ENCODE results near the gene KARS1.
"Not testable (repeated sequence)": the region's sequence is repeated elsewhere in the genome, so short reads cannot be mapped to it uniquely, and the experiment has no call there.

KARS1 gene

DNA sequence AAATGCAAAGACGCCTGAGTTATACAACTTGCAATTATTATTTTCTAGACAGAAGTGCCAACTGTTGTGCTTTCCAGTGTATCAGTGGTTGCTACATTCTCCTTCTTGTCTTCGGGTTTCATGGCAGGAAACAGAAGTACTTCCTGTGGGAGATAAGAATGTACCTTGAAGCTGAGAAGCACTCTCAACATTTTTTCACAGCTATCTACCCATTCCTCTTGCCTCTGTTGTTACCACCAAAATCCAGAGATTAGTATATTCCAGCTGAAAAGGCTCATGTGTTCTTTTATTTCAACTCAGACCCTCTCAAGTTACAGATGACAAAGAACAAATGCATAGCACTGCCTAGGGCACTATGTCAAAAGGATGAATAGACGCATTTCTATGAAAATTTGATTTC lies 19.6 kb downstream of the KARS1 start:
- DNase-seq (ENCODE audit: low read depth, low spot score) = no peak
- H3K27ac ChIP-seq = no peak overlapping the region

DNA sequence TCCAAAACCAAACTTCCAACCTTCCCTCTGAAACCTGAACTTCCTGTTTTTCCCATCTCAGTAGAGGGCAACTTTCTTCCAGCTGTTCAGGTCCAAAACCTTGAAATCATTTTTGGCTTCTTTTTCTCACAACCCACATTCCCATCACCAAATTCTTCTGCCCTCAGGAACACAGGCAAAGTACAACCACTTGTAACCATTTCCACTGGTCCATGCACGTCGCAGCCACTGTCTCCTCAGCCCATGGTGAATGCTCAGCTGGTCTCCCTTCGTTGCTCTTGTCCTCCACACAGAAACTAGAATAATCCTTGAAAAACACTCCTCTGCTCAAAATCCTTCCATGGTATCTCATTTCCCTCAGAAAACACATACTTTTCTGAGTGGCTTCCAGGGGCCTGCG lies 20.7 kb downstream of the KARS1 start:
- no peak overlapping the region for H3K27ac ChIP-seq
- no peak for DNase-seq (ENCODE audit: low read depth, low spot score)

DNA sequence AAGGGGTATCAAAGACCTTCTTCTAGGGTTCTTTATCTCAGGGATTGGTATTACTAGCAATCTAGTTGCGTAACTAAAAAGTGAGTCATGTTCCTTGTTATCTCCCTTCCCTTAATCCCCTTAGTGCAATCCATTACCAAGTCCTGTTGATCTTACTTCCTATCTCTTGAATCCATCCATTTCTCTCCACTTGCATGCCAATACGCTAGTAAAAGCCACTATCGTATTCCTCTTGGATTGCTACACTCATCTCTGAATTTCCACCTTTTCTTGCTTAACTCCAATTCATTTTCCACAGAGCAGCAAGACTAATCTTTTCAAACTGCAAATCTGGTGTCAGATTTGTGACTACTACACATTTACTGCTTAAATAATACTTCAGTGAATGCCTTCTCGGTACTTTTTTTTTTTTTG lies 22.5 kb downstream of the KARS1 start:
- no peak overlapping the region for H3K27ac ChIP-seq
- DNase-seq (ENCODE audit: low read depth, low spot score) = no peak

DNA sequence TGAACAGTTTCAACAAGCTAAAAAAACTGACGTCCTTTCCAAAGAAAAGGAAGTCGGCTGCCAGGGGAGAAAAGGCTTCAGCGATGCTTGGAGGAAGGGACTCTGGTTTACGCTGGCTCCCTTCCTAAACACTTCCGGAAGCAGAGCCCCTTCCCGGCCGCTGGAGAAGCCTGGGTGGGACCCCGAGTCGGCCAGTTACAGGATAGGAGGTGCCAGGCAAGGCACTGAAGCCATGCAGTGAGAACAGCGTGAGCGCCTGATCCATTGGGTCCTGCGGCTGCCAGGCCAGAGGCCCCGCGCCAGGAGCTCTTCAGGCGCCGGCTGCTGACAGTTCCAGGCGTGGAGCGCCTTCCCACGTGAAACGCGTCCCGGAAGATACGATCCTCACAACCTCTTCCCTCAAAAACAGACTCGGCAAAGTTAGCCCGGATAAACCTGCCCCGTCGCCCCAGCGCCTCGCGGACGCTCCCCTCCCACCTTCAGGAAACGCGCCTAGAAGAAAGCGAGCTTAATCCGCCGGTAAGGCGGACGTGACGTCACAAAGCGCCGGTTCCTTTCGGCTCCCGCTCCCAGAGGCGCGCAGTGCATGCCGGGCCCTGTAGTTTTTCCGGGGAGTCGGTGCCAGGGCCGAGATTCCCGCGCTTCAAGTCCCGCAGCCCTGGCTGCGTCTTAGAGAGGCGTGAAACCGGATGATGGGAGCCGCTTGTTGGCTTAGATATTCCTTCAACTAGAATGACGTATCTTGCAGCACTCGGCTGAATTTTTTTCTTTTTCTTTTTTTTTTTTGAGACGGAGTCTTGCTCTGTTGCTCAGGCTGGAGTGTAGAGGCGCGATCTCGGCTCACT lies 24.5 kb downstream of the KARS1 start, which contains the start of gene ADAT1:
TSS of gene ADAT1 (minus strand) at position 521 of the 845 bp plus-strand sequence. CDS start 2,482 bp downstream, outside the sequence.
- H3K27ac ChIP-seq = peak within 1 kb of the TSS; percentile 83
- peak; percentile 92 for DNase-seq (ENCODE audit: low read depth, low spot score)

DNA sequence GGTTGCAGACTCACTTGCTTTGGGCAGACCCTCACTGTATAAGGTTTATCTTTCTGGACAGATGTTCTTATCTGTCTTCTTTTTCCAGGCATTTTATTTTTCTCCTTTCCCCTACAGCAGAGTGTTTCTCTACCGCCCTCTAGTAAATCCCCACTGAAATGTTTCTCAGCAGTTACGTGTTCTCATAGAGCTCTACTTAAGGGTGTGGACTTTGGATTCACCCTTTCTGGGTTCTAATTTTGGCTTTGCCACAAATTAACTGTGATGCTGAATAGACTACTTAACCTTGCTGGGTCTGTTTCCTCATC lies 26.3 kb downstream of the KARS1 start:
- H3K27ac ChIP-seq = no peak overlapping the region
- DNase-seq (ENCODE audit: low read depth, low spot score) = no peak

DNA sequence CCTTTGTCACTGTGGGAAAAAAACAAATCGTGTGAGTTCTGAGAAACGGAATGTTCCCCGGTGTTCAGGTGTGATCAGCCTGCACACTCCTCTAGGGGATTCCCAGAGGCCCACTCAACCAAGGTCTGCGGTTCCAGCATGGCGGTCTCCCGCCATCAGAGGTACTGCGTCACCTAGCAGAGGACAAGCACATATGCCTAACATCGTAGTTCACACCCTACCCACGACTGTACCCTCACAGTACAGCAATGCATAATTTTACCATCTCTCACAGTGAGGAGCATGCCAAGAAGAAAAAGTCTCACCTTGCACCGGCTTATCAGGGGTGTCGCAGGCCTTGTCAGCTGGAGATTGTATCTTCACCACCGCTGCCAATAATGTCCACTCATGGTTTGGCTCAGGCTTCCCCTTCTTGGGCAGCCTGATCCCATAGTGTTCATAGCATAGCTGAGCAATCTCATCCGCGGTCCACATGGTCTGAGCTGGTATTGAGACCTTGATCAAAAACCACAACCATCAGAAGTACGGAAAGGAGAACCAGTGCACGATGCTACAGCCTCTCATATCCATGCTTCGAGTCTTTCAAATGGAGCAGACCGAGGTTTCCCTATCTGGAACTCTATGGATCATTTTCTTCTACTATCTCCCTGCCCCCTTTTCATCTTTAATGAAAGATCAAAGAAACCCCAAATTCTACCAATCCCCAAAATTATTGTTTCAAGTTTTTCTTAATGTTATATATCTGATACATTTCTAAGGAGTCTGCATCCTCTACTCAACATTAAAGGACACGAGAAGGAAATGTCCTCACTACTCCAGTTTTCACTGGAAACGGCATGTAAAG lies 26.9 kb downstream of the KARS1 start:
- DNase-seq (ENCODE audit: low read depth, low spot score) = no peak
- H3K27ac ChIP-seq = no peak overlapping the region

DNA sequence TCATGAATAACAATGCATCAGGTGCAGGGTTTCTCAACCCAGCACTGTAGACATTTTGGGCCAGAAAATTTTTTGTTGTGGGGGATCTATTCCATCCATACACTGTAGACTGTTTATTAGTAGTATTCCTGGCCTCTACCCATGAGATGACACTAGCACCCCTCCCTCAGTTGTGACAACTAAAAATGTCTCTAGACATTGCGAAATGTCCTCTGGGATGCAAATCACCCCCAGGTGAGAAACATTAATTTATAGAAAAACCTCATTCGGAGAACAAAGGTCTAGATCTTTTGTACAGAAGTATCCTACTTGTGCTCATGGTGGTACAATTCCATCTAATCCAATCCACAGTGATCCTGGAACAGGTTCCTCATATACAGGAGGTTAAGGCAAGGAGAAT lies 28.7 kb downstream of the KARS1 start:
- DNase-seq (ENCODE audit: low read depth, low spot score) = no peak
- no peak overlapping the region for H3K27ac ChIP-seq

DNA sequence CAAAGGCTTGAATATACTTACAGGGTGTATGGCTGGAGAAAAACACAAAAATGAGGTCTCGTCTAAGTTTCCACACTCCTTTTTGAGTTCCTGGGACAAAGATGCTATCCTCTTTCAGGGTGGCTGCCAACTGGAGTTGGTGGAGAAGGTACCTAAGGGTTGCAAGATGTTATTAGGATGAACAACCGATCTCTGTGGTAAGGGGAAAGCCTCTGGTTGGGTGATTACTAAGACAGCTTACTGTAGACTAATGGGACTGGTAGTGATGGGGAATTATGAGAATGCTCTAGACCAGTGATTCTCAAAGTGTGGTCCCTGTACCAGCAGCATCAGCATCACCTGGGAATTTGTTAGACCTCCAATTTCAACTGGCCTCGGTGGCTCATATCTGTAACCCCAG lies 30.3 kb downstream of the KARS1 start:
- DNase-seq (ENCODE audit: low read depth, low spot score) = no peak
- no peak overlapping the region for H3K27ac ChIP-seq

DNA sequence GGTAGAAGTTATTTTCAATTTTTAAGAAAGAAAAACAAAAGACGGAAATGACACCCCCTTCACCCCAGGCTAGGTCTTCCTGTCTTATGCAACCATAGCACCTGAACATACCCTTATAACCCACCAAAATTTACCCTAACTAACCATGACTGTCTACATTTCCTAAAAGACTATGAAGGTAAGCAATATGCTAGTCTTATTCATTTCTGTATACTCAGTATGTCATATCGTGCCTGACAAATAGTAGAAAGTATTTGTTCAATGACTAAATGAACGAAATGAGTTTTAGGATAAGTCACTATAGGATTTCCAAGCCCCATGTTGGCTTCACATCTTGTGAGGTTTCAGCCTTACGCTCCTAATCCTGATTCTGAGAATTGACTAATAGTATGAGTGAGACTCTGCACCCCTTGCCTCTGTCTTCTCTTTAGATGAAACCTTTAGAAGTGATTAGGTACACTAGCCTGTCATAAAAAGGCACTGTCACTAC lies 30.9 kb downstream of the KARS1 start:
- no peak for DNase-seq (ENCODE audit: low read depth, low spot score)
- H3K27ac ChIP-seq = no peak overlapping the region

DNA sequence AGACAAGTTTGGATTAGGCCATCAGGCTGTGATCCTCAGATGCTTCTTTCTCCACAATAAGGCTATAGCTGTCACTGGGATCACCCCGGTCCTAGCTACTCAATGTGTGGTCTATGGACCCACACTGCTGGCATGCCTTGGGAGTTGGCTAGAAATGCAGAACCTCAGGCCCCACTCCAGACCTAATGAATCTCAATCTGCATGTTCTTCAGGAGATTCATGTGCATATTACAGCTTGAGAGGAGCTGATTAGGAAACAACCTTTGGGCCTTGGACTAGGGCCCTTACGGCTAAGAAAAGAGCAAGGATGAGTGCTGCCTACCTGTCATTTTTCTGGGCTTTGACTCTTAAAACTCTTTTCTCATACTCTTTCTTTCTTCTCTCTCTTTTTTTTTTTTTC lies 31.8 kb downstream of the KARS1 start:
- no peak overlapping the region for H3K27ac ChIP-seq
- DNase-seq (ENCODE audit: low read depth, low spot score) = no peak

DNA sequence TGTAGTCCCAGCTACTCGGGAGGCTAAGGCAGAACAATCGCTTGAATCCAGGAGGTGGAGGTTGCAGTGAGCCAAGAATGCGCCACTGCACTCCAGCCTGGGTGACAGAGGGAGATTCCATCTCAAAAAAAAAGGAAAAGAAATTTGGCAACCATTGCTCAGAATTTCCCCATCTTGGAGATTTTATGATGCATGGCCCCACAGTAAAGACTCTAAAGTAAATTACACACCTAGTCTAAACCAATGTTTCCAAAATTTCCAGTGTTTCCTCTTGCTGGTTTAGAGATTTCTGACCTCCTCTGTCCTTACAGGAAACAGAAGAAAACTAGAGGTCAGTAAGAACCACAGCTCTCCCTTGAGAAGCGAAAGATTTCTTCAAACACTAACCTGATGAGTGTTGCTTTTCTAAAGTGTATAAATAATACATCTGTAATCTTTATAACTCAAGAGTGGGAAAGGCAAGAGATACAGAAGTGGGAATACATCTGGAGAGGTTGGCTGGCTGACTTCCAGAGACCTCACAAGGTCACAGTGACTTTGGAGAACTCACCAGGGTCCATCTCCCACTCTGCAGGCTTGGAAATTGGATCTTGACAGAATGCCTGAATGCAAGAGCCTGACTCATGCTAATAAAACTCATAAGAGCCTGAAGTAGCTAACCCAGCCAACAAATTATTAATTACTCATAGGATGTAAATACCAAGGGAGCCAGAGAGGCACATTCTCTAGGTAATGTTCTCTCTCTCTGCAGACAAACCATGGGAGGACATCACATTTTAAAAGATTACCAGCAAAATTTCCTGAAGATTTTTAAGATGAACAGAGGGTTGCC lies 33.2 kb downstream of the KARS1 start:
- H3K27ac ChIP-seq = no peak overlapping the region
- no peak for DNase-seq (ENCODE audit: low read depth, low spot score)

DNA sequence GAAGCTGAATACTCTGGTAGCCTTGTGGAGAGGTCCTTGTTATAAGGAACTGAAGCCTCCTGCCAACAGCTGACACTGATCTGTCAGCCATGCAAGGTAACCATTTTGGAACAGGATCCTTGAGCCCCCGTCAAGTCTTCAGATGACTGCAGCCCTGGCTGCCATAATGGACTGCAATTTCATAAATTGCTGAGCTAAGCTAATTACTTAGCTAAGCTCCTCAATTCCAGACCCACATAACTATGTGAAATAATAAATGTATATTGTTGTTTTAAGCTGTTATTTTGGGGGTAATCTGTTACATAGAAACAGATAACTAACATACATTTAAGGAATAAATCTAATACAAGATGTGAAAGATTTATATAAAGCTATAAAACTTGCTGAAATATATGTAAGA lies 41.0 kb downstream of the KARS1 start:
- H3K27ac ChIP-seq = no peak overlapping the region
- no peak for DNase-seq (ENCODE audit: low read depth, low spot score)

DNA sequence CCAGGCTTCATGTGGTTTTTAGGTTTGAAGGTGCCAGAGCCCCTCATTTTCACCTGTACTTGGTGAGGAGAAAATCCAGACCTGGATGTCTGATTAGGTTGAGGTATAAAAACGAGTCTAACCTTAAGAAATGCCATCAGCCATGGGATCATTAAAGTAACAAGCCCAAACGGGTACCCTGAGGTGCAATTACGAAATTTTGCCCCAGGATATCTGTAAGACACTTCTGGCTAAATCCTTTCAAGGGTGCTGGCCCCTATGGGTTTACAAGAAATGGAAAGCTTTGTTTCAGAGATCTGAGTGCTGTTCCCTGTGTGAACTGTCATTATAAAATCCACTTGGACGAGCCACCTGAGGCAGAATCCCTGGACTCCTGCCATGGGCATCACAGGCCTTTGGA lies 44.2 kb downstream of the KARS1 start:
- H3K27ac ChIP-seq = no peak overlapping the region
- no peak for DNase-seq (ENCODE audit: low read depth, low spot score)

DNA sequence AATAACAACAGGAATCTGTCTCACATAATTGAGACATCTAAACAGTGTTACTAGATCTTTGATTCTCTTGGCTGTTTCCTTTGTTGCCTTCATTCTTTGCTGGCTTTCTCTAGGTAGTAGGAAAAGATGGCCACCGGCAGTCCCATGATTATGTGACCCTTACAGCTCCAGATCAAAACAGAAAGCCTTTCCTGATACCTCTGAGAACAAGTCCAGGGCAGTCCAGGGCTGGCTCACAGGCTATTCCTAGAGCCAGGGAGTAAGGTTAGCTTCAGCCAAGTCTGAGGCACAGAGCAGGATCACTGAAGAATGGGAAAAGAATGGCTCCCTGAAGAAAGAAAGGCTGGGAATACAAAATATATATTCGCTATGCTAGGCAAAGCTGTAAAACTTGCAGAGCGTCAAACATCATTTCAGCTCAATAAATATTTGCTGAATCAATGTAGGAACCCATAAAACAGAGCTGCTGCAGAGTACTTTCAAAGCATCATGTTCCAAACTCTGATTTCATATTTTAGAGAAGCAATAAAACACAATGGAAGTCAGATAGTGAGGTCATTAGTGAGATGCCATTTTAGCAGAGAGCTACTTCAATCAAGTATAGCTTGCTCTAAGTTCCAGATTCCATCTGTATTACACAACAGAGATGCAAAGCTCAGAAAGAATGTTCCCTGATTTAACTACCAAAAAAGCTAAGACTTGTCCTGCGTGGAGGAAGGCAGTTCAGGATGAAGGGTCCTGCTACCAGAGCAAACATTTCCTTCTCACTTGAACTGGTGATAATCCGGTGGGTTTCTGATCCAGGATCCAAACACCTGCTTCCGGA lies 47.8 kb downstream of the KARS1 start:
- no peak for DNase-seq (ENCODE audit: low read depth, low spot score)
- no peak overlapping the region for H3K27ac ChIP-seq

DNA sequence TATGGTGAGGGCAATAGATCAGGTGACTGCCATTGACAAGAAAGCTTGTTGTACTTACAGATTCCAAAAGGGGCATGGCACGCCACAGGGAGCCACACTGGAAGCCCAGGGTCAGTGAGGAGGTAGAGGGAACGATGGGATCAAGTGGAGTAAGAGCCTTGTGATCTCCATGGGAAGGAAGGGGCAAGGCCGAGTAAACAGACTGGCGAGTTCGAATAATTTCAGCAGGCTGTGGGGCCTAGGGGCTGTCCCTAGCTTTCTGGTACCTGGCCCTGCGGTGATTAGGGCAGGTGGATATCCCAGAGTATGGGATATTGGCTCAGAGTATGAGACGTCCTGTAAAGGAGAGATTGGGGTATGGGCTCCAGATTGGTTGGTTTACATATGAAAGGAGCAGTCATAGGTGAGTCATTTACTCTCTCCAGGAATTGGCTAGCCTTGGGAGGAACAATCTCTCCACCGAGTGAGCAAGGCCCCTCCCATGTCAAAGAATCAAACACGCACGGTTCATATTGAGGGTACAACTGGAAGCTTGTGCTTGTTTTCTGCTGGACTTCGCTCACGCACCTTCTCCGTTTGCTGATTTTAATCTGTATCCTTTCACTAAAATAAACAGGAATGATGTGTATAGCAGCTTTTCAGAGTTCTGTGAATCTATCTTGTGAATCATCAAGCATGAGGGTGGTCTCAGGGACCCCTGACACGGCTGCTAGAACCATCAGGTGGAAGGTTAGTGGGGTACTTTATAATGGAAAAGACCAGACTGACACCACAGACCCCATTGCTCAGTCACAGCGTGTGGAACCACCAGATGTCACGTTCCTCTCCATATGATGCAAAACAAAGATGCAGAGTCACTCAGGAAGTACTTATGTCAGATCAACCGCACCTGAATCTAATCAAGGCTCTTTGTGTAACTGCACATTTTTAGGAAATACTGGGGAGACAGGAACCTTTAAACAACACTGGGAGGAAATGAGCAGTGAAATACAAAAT lies 53.3 kb downstream of the KARS1 start:
- DNase-seq (ENCODE audit: low read depth, low spot score) = no peak
- peak overlapping the region; percentile 54 for H3K27ac ChIP-seq

DNA sequence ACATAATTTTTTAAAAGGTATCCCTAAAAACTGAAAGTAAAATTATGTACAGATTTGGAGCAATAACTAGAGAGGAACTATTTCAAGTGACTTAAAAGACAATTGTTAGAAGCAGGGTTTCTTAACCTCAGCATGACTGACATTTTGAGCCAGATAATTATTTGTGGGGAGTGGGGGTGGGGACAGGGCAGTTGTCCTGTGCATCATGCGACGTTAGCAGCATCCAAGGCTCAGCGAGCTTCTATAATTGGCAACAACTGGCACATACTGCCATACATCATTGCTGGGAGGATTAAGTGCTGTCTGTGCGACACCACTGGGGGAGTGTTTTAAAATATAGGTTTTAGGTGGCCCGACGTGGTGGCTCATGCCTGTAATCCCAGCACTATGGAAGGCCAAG lies 54.2 kb downstream of the KARS1 start:
- no peak for DNase-seq (ENCODE audit: low read depth, low spot score)
- no peak overlapping the region for H3K27ac ChIP-seq

DNA sequence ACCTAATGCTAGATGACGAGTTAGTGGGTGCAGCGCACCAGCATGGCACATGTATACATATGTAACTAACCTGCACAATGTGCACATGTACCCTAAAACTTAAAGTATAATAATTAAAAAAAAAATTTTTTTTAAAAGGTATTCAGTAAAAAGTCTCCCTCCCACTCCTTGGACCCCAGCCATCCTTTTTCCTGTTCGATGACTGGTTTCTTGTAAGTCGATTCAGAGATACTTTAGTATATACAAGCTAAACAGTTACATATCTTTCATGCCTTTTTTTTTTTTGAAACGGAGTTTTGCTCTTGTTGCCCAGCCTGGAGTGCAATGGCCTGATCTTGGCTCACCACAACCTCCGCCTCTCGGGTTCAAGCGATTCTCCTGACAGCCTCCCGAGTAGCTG lies 55.5 kb downstream of the KARS1 start:
- H3K27ac ChIP-seq; DNase-seq (ENCODE audit: low read depth, low spot score): not testable (repeated sequence)

All from epithelial cell of prostate (primary cell).